Measurements from ENCODE around the gene BGN.

BGN gene

GRCh38 chrX:153526801-153527200, 32.0 kb downstream of the BGN start:
- DNase-seq (ENCODE audit: low read depth in 3 of 3), result no peak

- no peak for DNase-seq (ENCODE audit: low read depth in 3 of 3)
Measured at GRCh38 chrX:153527208-153527607, 32.4 kb downstream of the BGN start.

GRCh38 chrX:153530411-153531129, 35.8 kb downstream of the BGN start:
- DNase-seq (ENCODE audit: low read depth in 3 of 3), result no peak

GRCh38 chrX:153533091-153533490, 38.3 kb downstream of the BGN start:
- DNase-seq (ENCODE audit: low read depth in 3 of 3), result no peak

GRCh38 chrX:153537080-153537479, 42.3 kb downstream of the BGN start:
- no peak for DNase-seq (ENCODE audit: low read depth in 3 of 3)

DNA sequence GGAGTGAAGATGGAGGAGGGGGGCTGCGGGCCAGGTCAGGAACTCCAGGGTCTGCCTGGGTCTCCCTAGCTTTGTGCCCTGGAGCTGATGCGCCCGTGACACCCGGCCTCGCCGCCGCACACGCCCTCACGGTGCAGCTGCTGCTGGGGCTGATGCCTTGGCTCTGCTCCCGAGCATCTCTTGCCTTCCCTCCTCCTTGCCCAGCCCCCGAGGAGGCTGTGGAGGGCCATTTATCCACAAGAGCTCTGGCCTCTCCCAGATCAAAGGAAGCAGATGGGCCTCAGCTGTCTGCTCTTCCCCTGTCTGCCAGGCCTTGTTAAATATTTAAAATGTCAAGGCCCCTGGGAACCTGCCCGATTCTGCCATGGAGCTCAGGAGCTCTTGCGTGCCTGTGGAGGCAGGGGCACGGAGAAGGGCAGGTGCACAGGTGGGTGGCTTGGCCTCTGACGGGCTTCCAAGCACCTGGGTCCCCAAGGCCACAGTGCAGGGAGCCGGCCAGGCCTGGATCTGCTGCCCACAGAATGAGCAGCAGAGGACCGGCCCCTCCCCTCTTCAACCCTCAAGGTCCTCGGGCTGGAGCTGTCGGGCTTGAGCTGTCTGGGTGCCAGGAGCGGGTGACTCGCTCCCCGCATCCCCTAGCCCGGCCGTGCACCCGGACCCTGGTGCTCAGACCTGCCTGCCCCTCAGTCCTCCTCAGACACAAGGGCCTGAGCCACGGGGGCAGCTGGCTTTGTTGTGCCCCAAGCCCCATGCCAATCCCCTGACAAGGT, 42.9 kb downstream of the BGN start:
- DNase-seq (ENCODE audit: low read depth in 3 of 3), result no peak

GRCh38 chrX:153538424-153538823, 43.6 kb downstream of the BGN start:
- no peak for DNase-seq (ENCODE audit: low read depth in 3 of 3)

GRCh38 chrX:153539171-153539978, 44.6 kb downstream of the BGN start:
- peak; percentile 22 to 38 (median 27) for DNase-seq (ENCODE audit: low read depth in 3 of 3)

- DNase-seq (ENCODE audit: low read depth in 3 of 3), result no peak
Measured at GRCh38 chrX:153539979-153540358, 45.2 kb downstream of the BGN start.

DNA sequence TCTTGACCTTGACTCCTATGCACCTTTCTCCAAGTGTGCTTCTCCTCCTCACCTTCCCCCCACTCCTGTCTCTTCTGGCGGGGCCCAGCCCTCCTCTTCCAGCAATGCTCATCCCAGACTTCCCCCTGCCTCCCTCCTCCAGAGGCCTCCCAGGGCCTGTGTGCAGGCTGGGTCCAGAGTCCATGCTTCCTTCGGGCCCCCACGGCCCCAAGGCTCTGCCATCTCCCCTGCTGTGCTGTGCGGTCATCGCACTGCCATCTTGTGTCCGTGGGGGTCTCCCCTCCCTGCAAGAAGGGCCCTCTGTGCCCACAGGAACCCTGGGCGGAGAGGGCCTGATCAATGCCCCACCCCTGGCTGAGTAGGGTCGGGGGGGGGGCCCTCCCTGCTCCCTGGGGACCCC, 49.9 kb downstream of the BGN start:
- no peak for DNase-seq (ENCODE audit: low read depth in 3 of 3)

- no peak for DNase-seq (ENCODE audit: low read depth in 3 of 3)
Measured at GRCh38 chrX:153546386-153546785, 51.6 kb downstream of the BGN start.

DNA sequence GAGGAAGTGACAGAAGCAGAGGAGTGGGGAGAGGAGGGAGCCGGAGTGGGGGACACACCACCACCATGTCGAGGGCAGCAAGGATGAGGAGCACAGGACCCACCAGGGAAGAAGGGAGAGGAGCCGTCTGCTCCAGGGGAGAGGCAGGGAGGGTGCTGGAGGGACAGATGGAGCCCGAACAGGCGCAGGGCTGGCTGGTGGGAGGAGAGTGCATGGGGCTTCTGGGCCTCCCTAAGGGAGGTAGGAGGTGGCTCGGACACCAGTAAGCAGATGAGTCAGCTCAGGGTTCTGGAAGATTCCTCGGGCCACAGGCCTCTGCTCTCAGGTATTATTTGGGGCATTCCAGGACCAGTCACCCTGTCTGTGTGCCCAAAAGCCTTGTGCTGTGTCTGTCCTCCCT, 52.4 kb downstream of the BGN start:
- DNase-seq (ENCODE audit: low read depth in 3 of 3), result no peak

DNA sequence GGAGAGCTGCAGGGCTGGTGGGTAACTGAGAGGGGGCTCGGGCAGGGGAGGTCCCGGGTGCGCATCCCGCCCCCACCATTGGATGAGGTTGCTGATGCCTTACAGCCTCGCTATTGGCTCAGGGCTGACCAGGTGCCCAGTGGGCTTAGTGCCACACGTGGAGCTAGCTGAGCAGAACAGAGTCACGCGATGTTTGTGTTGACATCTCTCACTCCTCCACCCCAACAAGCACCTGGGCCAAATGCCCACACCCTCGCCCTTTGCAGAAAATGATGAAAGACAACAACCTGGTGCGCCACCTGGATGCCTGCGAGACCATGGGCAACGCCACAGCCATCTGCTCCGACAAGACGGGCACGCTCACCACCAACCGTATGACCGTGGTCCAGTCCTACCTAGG, 54.5 kb downstream of the BGN start:
- no peak for DNase-seq (ENCODE audit: low read depth in 3 of 3)

DNA sequence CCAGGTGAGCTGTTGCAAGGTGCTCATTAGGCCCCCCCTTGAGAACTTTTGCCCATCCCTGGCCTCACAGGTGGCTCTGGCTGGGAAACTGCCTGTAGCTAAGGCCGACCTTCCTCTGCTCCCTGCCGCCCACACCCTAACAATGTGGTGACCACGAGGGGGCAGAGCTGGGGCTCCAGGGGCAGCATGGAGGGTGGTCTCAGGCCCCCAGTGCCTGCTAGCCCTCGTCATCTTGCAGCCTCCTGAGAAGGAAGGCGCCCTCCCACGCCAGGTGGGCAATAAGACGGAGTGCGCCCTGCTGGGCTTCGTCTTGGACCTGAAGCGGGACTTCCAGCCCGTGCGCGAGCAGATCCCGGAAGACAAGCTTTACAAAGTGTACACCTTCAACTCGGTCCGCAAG, 55.0 kb downstream of the BGN start:
- no peak for DNase-seq (ENCODE audit: low read depth in 3 of 3)

GRCh38 chrX:153551135-153551534, 56.4 kb downstream of the BGN start:
- no peak for DNase-seq (ENCODE audit: low read depth in 3 of 3)

- peak; percentile 14 to 42 (median 19) for DNase-seq (ENCODE audit: low read depth in 3 of 3)
Measured at GRCh38 chrX:153554519-153555167, 59.9 kb downstream of the BGN start.

GRCh38 chrX:153556767-153557166, 62.0 kb downstream of the BGN start:
- DNase-seq (ENCODE audit: low read depth in 3 of 3), result no peak

DNA sequence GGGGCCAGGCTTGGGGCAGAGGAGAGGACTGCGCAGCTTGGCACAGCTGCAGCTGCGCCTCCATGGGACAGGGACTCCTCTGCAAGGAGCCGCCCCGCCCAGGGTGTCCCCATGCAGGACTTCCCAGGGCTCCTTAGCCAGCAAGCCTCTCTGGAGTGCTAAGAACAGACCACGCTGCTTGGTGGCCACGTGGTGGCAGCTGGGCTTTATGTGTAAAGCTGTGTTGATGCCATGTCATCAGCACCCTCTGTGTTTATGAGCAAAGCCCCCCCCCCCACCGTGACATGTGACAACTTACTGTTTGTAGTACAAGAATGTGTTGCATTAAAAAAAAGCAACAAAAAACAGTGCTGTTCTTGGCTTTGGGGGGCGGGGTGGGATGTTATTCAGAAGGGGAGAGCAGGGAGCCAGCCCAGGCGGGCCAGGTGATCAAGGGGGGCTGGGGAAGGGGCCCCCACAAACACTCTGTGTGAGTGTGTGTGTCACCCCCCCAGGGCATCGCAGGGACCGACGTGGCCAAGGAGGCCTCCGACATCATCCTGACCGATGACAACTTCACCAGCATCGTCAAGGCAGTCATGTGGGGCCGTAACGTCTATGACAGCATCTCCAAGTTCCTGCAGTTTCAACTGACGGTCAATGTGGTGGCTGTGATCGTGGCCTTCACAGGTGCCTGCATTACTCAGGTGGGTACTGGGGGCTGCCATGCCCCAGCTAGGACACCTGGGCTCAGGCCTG, 63.0 kb downstream of the BGN start:
- no peak for DNase-seq (ENCODE audit: low read depth in 3 of 3)
